Heart right ventricle (tissue), 16 donors: ENCODE results near the gene ATG16L2. TPM values are rescaled to one million over a fixed set of nuclear protein-coding genes. Genes with fewer than 3 reads are reported as not detected.

Experiments
- ATAC-seq, 8 donors: fragments of 200-7000 bp; cut with Tn5 transposase; one replicate each; pipeline ENCODE4 v1.9.1; 2020; ENCODE audit warnings: mild to moderate bottlenecking in 8 of 8, moderate library complexity in 8 of 8, moderate number of reproducible peaks in 1 of 8
- DNase-seq, 2 donors: peaks; one replicate each; pipeline ENCODE4 v3.0.0-alpha.2; 2020
- H3K27ac ChIP-seq, 10 donors: fragments of 200-600 bp; sonication (generic) in 2 of 10; one replicate each; pipeline versions ENCODE4 v1.5.0 to v1.8.0; 2020 to 2022; ENCODE audit warnings: mild to moderate bottlenecking in 3 of 10
- H3K27me3 ChIP-seq, 7 donors: fragments of 200-600 bp; one replicate each; pipeline ENCODE4 v1.8.0; 2021 to 2022; ENCODE audit warnings: mild to moderate bottlenecking in 2 of 7
- H3K36me3 ChIP-seq, 9 donors: fragments of 200-600 bp; sonication (generic) in 1 of 9; one replicate each; pipeline versions ENCODE4 v1.5.0 to v1.8.0; 2020 to 2022; ENCODE audit warnings: mild to moderate bottlenecking in 2 of 9
- H3K4me1 ChIP-seq, 9 donors: fragments of 200-600 bp; sonication (generic) in 1 of 9; one replicate each; pipeline versions ENCODE4 v1.5.0 to v1.8.0; 2020 to 2022; ENCODE audit warnings: mild to moderate bottlenecking in 4 of 9
- H3K4me3 ChIP-seq, 10 donors: fragments of 200-600 bp; sonication (generic) in 2 of 10; one replicate each; pipeline versions ENCODE4 v1.5.0 to v1.8.0; 2020 to 2022; ENCODE audit warnings: mild to moderate bottlenecking in 7 of 10, moderate library complexity in 2 of 10
- H3K9me3 ChIP-seq, 11 donors: fragments of 200-600 bp in 10 of 11; sonication (generic) in 2 of 11; one replicate each; pipeline versions ENCODE4 v1.5.0 to v1.8.0; 2013 to 2022; ENCODE audit warnings: mild to moderate bottlenecking in 2 of 11, control low read depth in 1 of 11, moderate library complexity in 1 of 11
- WGBS, 2 donors: extraction: QIAGEN DNeasy Blood & Tissue Kit; methylation state at CpG; one replicate each; pipeline ENCODE4 v1.1.7; 2013; ENCODE audit warnings: inconsistent platforms in 1 of 2; 5-methylcytosine and 5-hydroxymethylcytosine counted together
- intact Hi-C, 10 donors: fragments of 100-400 bp; cut with DNase I; formaldehyde crosslinking; loops; one replicate each; pipeline versions ENCODE4 v1.11.1 to v1.14.2; 2022
- polyA plus RNA-seq, 2 donors: library from polyadenylated mRNA; stranded (reverse); fragments of 200-250 nt; gene quantifications; one replicate each; pipeline ENCODE4 v1.2.3, GENCODE V29; 2013
- total RNA-seq, 10 donors: library from RNA; stranded (reverse); fragmentation: NEBNext Ultra II Directional in 3 of 10; extraction: Animal tissue kit (Norgen Biotek cat#: 25700) in 3 of 10; gene quantifications; one replicate each; pipeline versions ENCODE4 v1.2.1 to v1.2.4, GENCODE V29; 2021 to 2023
- TF ChIP-seq, protein P1 (sequence below), 9 donors: fragments of 200-600 bp; sonication (generic) in 2 of 9; IDR thresholded peaks; one replicate each; pipeline versions ENCODE4 v1.5.0 to v1.8.0; 2021 to 2022; ENCODE audit warnings: antibody characterized with exemption in 9 of 9, mild to moderate bottlenecking in 5 of 9, moderate library complexity in 1 of 9
- donor health status: Arrhythmogenic right ventricular cardiomyopathy.
- donor health status: ischemic (EF 13 %, LVEDD 7.1; RV severe dilation, severe dysfunction).
- donor health status: healthy with polysubstance abuse.
- donor health status: DM: no; HTN: yes; CAD: no.
- donor health status: DM: no; HTN: no; CAD: no.
- donor health status: ischemic (EF 25% LVEDD 6.9; RV normal size, moderate dysfunction).
- donor health status: ischemic (EF 25% LVEDD 5.7; RV mildly dilated, moderate dysfunction).
- donor health status: healthy.
- donor health status: DM: yes; HTN: yes; CAD: no.
- donor health status: Ischemic cardiomyopathy.
- donor health status: ischemic (EF 35%, LVEDD 5.7; RV mildly dilated, moderate dysfunction).
- donor health status: nonischemic (EF 11% LVEDD 7.7; RV severe dilation, severe dysfunction).
- donor health status: DM: yes; HTN: yes; CAD: no.
- donor health status: PGD.
- donor health status: ischemic (EF 29% LVEDD 5.4; RV normal size, mild dysfunction).
- donor health status: nonischemic (EF 23%, LVEDD 6.1; RV moderate dilation, normal function).

The ATG16L2 gene
- total and polyA plus RNA-seq, 12 donors = 8.0 to 66.9 (median 12.3) TPM

DNA sequence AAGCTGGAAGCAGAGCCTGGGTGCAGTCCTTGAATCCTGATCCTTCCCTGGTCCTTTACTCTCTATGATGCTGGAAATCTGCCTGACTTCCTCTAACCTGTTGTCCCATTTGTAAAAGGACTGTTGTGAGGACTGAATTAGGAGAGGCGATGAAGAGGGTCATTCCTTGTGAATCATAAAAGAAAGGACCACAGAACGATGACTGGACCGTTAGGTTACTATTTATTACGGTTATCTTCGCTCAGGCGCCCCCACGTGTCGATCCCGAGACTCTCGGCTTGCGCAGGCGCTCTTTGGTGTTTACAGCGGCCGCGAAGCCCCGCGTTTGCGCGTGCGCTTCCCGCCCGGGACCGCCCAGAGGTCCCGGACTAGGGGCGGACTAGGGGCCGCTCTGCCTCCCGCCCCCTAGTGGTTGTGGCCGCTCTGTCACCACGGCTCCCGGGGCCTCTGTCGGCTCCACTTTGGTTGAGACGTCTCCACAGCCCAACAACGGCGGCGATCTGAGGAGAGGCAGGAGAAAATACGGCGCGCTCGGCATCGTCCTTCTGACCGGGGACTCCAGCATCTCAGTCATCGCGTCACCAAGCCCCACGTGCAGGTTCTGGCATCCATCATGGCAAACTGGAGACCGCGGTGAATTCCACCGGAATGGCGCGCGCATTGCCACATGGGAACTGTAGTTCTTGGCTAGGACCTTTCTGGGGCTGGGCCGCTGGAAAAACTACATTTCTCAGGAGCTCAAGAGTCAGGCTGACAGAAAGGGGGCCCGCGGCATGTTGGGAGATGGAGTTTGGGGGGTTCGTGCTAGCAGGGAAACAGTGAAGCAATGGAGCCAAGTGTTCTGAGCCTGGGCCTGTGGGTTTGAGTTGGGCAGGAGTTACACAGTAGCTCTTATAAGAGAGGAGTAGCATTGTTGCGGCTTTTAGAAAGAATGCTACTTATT, 20.5 kb upstream of the ATG16L2 start, which contains the start of gene STARD10:
STARD10 (minus strand) TSS at position 623 of the 943 bp plus-strand sequence. CDS start 12,866 bp downstream, outside the sequence.
- WGBS, 2 donors = 1% methylated on average over 55 of the region's 55 CpGs
- Histone ChIP-seq H3K9me3 (no peaks in the 10 kb centered on the region), H3K27me3 (no peaks in the 10 kb centered on the region)

DNA sequence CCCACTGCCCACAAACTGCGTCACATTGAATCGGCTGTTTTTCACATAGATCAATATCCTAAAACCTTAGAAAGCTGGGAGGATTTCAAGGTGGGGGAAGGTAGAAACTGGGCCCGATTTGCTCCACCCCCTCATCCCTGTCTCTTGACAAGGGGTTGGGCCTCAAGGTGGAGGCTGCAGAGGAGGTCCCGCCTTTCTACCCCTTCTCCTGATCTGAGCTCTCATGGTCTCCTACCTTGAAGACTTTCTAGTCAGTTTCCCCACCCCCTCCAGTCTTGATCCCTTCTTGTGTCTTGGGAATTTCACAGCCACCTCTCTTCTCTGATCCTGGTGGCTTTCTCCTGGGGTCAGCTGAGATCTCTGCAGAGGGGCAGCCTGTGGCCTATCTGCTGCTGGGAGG, 15.8 kb upstream of the ATG16L2 start:
- TF ChIP-seq, protein P1, sequence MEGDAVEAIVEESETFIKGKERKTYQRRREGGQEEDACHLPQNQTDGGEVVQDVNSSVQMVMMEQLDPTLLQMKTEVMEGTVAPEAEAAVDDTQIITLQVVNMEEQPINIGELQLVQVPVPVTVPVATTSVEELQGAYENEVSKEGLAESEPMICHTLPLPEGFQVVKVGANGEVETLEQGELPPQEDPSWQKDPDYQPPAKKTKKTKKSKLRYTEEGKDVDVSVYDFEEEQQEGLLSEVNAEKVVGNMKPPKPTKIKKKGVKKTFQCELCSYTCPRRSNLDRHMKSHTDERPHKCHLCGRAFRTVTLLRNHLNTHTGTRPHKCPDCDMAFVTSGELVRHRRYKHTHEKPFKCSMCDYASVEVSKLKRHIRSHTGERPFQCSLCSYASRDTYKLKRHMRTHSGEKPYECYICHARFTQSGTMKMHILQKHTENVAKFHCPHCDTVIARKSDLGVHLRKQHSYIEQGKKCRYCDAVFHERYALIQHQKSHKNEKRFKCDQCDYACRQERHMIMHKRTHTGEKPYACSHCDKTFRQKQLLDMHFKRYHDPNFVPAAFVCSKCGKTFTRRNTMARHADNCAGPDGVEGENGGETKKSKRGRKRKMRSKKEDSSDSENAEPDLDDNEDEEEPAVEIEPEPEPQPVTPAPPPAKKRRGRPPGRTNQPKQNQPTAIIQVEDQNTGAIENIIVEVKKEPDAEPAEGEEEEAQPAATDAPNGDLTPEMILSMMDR (IDR thresholded peaks at IDR 0.05) = no peak
- 77 to 86% methylated on average over 4 of the region's 4 CpGs for WGBS, 2 donors
- H3K27me3 ChIP-seq = no peaks in the 10 kb centered on the region
- no peak overlapping the region for H3K27ac ChIP-seq
- H3K4me1 ChIP-seq = peaks cover under 1 to 11% (median 8%) of the 10 kb centered on the region in 9 donors
- intact Hi-C loops = loop anchor here in 1 of 10 donors (10.0 kb wide), 1 partner anchor 214 kb away; no protein-coding TSS in a partner anchor
- H3K4me3 ChIP-seq = no peak overlapping the region
- DNase-seq (no peak), ATAC-seq (no peak)
- no peaks in the 10 kb centered on the region for H3K36me3 ChIP-seq
- H3K9me3 ChIP-seq = no peaks in the 10 kb centered on the region

More for the DNA sequence above, 20.5 kb upstream of the ATG16L2 start, which contains the start of gene STARD10:
- TF ChIP-seq, protein P1 (IDR thresholded peaks at IDR 0.05) = peak; percentile 94 to 100 (median 98)
- Histone ChIP-seq H3K36me3 (no peaks in the 10 kb centered on the region), H3K4me1 (peaks cover 7 to 37% (median 34%) of the 10 kb centered on the region in 9 donors), H3K4me3 (peak within 1 kb of the TSS; percentile 51 to 78 (median 68)), H3K27ac (peak within 1 kb of the TSS; percentile 83 to 96 (median 90))
- intact Hi-C loops = loop anchor here in 9 of 10 donors (1.0 to 10.0 kb wide), 7 partner anchors 66 to 209 kb away; no protein-coding TSS in a partner anchor
- ATAC-seq (peak; percentile 95 to 98 (median 97)), DNase-seq (peak; percentile 96 to 97)

DNA sequence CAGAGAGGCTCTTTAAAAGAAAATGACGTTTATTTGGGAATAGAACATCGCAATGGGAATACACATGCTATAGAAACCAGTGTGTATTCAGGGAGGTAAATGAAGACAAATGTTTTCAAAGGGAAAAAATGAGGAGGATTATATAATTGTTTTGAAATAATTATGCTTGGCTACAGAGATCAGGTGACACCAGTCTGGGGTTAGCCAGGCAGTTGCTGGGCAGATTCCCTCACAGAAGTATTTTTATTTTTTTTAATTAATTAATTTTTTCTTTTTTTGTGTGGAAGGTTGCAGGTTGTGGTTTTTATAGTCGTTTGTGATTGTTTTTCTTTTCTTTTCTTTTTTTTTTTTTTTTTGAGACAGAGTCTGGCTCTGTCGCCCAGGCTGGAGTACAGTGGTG, 14.8 kb upstream of the ATG16L2 start:
- Histone ChIP-seq H3K9me3 (no peaks in the 10 kb centered on the region), H3K4me1 (peaks cover 0 to 7% (median 3%) of the 10 kb centered on the region in 9 donors), H3K27me3 (no peaks in the 10 kb centered on the region), H3K36me3 (no peaks in the 10 kb centered on the region), H3K27ac (no peak overlapping the region), H3K4me3 (no peak overlapping the region)
- intact Hi-C loops = loop anchor here in 1 of 10 donors (10.0 kb wide), 1 partner anchor 215 kb away; no protein-coding TSS in a partner anchor
- ATAC-seq (no peak), DNase-seq (no peak)
- TF ChIP-seq, protein P1 (IDR thresholded peaks at IDR 0.05) = no peak
- 73 to 74% methylated on average over 4 of the region's 4 CpGs for WGBS, 2 donors

DNA sequence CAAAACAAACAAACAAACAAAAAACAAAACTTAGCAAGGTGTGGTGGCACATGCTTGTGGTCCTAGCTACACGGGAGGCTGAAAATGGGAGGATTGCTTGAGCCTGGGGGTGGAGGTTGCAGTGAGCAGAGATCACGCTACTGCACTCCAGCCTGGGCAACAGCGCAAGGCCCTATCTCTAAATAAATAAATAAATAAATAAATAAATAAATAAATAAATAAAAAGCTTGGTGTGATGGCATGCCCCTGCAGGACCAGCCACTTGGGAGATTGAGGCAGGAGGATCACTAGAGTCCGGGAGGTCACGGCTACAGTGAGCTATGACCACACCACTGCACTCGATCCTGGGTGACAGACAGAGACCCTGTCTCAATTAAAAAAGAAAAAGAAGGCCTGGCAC, 11.4 kb upstream of the ATG16L2 start:
- TF ChIP-seq, protein P1 (IDR thresholded peaks at IDR 0.05) = no peak
- no peak for ATAC-seq
- Histone ChIP-seq H3K4me3 (no peak overlapping the region), H3K27ac (no peak overlapping the region), H3K4me1 (peaks cover 0 to 30% (median 0%) of the 10 kb centered on the region in 9 donors), H3K27me3 (no peaks in the 10 kb centered on the region), H3K36me3 (no peaks in the 10 kb centered on the region), H3K9me3 (no peaks in the 10 kb centered on the region)
- 90 to 95% methylated on average over 6 of the region's 6 CpGs for WGBS, 2 donors
- DNase-seq = no peak
- intact Hi-C loops = no loop called here
